ENCODE data around the gene VARS2. TPM values are rescaled to one million over a fixed set of nuclear protein-coding genes. Genes with fewer than 3 reads are reported as not detected.
A peak's percentile ranks its signal among the peaks of the same experiment; 100 is the strongest.

Gene VARS2
- total RNA-seq, 1 donor: 17.3 TPM

DNA sequence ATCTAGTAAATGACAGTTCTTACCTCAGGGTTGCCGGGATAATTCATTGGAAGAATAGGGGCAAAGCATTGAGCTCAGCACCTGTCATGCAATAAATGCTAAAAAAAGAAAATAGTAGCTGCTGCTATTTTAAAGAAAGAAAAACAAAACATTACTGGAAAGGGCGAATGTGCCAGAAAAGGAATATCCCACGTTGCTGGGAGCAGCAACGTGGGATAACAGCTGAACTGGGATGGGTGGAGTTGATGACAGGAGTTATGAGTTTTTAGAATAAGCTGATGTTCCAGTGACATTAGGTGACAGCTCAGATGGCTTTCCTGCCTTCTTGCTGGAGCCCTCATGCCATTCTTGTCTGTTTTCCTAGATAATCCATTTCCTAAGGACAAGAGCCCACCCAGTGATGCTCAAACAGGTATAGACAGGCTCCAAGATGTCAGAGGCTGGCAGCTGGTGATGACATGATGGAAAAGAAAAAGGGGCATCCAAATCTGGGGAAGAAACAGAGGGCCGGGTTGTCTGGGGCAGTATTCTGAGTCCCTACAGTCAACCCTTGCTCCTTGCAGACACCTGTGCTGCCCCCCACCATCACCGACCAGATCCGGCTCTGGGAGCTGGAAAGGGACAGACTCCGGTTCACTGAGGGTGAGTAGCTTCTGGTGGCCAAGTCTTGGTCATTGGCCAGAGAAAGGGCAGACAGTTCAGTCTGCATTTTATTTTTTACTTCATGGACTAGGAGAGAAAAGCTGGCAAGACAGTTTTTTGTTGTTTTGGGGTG, 1.1 kb upstream of the VARS2 start:
- H3K4me3 ChIP-seq (ENCODE audit: low read depth, low read length): no peak overlapping the region
- no peak for DNase-seq (ENCODE audit: low read depth)
- TF ChIP-seq, protein P1, sequence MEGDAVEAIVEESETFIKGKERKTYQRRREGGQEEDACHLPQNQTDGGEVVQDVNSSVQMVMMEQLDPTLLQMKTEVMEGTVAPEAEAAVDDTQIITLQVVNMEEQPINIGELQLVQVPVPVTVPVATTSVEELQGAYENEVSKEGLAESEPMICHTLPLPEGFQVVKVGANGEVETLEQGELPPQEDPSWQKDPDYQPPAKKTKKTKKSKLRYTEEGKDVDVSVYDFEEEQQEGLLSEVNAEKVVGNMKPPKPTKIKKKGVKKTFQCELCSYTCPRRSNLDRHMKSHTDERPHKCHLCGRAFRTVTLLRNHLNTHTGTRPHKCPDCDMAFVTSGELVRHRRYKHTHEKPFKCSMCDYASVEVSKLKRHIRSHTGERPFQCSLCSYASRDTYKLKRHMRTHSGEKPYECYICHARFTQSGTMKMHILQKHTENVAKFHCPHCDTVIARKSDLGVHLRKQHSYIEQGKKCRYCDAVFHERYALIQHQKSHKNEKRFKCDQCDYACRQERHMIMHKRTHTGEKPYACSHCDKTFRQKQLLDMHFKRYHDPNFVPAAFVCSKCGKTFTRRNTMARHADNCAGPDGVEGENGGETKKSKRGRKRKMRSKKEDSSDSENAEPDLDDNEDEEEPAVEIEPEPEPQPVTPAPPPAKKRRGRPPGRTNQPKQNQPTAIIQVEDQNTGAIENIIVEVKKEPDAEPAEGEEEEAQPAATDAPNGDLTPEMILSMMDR (IDR thresholded peaks at IDR 0.05; ENCODE audit: insufficient read depth, low read depth, low read length): no peak

DNA sequence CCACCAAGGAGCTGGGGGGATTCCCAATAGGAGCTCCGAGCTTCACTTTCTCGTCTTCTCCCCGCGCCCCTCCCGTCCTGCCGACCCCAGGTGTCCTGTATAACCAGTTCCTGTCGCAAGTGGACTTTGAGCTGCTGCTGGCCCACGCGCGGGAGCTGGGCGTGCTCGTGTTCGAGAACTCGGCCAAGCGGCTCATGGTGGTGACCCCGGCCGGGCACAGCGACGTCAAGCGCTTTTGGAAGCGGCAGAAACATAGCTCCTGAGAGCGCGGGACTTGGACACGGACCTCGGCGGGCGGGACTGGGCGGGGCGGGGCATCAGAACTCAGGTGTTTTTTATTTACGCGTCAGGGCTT, 340 bp upstream of the VARS2 start:
- TF ChIP-seq, protein P1 (IDR thresholded peaks at IDR 0.05; ENCODE audit: insufficient read depth, low read depth, low read length): no peak
- no peak for DNase-seq (ENCODE audit: low read depth)
- peak overlapping the region; percentile 48 for H3K4me3 ChIP-seq (ENCODE audit: low read depth, low read length)

DNA sequence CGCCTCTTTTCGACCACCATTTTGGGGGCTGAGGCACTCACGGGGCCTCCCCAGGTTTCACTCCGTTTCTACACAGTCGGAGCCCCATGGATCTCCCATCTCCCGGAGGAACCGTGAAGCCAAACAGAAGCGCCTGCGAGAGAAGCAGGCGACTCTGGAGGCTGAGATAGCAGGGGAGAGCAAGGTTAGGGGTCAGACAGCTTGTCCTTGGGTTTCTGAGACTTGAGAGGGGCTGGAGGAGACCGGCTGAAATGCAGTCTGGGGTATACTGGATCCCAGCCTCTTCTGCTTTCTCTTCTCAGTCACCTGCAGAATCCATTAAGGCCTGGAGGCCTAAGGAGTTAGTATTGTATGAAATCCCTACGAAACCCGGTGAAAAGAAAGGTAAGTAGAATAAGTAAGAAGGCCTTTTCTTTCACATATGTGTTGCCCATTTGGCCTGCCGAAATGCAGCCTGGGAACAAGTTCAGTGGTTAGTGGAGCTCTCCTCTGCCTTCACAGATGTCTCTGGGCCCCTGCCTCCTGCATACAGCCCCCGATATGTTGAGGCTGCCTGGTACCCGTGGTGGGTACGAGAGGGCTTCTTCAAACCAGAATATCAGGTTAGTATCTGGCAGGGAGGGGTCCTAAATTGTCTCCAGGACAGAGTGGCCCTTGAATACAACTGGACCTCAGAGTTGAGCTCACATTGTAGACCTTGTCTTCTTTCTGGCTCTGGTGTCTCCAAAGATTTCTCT, 984 bp downstream of the VARS2 start:
- no peak for DNase-seq (ENCODE audit: low read depth)
- peak overlapping the region; percentile 59 for H3K4me3 ChIP-seq (ENCODE audit: low read depth, low read length)
- TF ChIP-seq, protein P1 (IDR thresholded peaks at IDR 0.05; ENCODE audit: insufficient read depth, low read depth, low read length): no peak

DNA sequence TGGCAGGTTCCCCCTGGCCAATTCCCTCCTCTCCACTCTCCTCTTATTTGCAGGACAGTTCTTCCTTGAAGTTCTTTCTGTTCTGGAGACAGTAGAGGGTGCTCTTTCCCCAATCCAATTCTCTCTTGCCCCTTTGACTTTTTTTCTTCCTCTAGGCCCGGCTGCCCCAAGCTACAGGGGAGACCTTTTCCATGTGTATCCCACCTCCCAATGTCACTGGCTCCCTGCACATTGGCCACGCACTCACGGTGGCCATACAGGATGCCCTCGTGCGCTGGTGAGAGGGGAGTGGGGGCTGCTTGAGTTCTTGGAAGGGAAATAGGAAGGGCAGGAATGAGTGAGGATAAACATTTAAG, 1.5 kb downstream of the VARS2 start:
- TF ChIP-seq, protein P1 (IDR thresholded peaks at IDR 0.05; ENCODE audit: insufficient read depth, low read depth, low read length): peak; percentile 72
- DNase-seq (ENCODE audit: low read depth): peak; percentile 75
- no peak overlapping the region for H3K4me3 ChIP-seq (ENCODE audit: low read depth, low read length)

DNA sequence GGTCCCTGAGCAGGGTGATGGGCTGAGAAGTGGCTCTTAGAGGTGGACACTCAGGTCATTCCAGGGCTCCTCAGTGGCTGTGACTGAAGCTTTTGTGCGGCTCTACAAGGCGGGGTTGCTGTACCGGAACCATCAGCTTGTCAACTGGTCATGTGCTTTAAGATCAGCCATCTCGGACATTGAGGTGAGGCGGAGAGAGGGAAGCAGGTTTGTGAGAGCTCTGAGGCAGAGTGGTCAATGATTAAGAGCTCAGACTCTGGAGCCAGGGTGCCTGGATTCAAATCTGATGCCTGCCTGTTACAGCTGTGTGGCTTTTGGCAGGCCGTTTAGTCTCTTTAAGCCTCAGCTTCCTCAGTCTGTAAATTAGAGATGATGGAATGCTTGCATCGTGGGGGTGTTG, 3.0 kb downstream of the VARS2 start:
- no peak for DNase-seq (ENCODE audit: low read depth)
- no peak overlapping the region for H3K4me3 ChIP-seq (ENCODE audit: low read depth, low read length)
- TF ChIP-seq, protein P1 (IDR thresholded peaks at IDR 0.05; ENCODE audit: insufficient read depth, low read depth, low read length): no peak

DNA sequence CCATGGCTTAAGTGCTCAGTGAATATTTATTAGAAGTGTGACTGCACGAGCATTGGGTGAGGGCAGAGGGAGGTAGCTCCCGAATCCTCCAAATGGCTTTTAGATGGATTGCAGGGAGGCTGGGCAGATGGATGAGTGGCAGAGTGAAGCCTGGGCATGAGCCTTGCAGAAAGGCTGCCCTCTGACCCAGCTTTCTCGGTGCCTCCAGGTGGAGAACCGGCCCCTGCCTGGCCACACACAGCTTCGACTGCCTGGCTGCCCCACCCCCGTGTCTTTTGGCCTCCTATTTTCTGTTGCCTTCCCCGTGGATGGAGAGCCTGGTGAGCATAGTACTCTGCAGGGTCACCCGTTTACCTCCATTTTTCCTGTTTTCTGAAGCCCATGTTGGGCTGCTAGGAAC, 3.4 kb downstream of the VARS2 start:
- H3K4me3 ChIP-seq (ENCODE audit: low read depth, low read length): no peak overlapping the region
- DNase-seq (ENCODE audit: low read depth): no peak
- TF ChIP-seq, protein P1 (IDR thresholded peaks at IDR 0.05; ENCODE audit: insufficient read depth, low read depth, low read length): no peak

Measured in fibroblast of villous mesenchyme (primary cell).